MCF 10A (cell line): ENCODE results near the gene MAGOH. TPM values are rescaled to one million over a fixed set of nuclear protein-coding genes. Genes with fewer than 3 reads are reported as not detected.
A peak's percentile ranks its signal among the peaks of the same experiment; 100 is the strongest.

Source experiments
- BruUV-seq: library from RNA; stranded (reverse); fragments of 400-500 nt; replicated peaks from 2 replicates; lab custom pipeline; 2021; lab: Mats Ljungman, UMichigan
- CTCF ChIA-PET: fragments of 300-600 bp; sonication (Branson Sonifier 250); formaldehyde crosslinking; extraction: SDS; loops from one replicate; lab custom pipeline; 2021; ENCODE audit warnings: antibody characterized with exemption, inconsistent platforms; lab: Yijun Ruan, JAX
- POLR2A ChIA-PET: fragments of 300-600, 350-650 bp; sonication (Branson Sonifier 250); formaldehyde crosslinking; extraction: SDS; loops from one replicate; lab custom pipeline; 2020; ENCODE audit warnings: antibody characterized with exemption, inconsistent platforms; lab: Yijun Ruan, JAX
- DNase-seq: peaks from one replicate; pipeline ENCODE4 v3.0.0-alpha.2; 2018; ENCODE audit not compliant: unreplicated experiment
- H3K27ac Mint-ChIP-seq: one replicate; pipeline ENCODE4 v1.8.0; 2022; ENCODE audit warnings: mild to moderate bottlenecking, low read depth, mixed read lengths; ENCODE audit not compliant: unreplicated experiment
- H3K27me3 Mint-ChIP-seq: one replicate; pipeline ENCODE4 v1.8.0; 2022; ENCODE audit warnings: mixed read lengths; ENCODE audit not compliant: insufficient read depth, unreplicated experiment
- H3K36me3 Mint-ChIP-seq: one replicate; pipeline ENCODE4 v1.8.0; 2022; ENCODE audit warnings: mild to moderate bottlenecking, moderate library complexity, mixed read lengths; ENCODE audit not compliant: insufficient read depth, unreplicated experiment
- H3K4me1 Mint-ChIP-seq: one replicate; pipeline ENCODE4 v1.8.0; 2022; ENCODE audit warnings: mixed read lengths; ENCODE audit not compliant: insufficient read depth, unreplicated experiment
- H3K4me3 Mint-ChIP-seq: one replicate; pipeline ENCODE4 v1.8.0; 2022; ENCODE audit warnings: mild to moderate bottlenecking, moderate library complexity, mixed read lengths; ENCODE audit not compliant: unreplicated experiment
- H3K9me3 Mint-ChIP-seq: one replicate; pipeline ENCODE4 v1.8.0; 2022; ENCODE audit warnings: mixed read lengths; ENCODE audit not compliant: unreplicated experiment
- intact Hi-C: fragments of 100-400 bp; cut with micrococcal nuclease; formaldehyde crosslinking; loops from 2 replicates; pipeline ENCODE4 v1.14.1; 2022
- total RNA-seq: library from RNA; stranded (reverse); gene quantifications from 2 replicates; pipeline ENCODE4 v1.2.3, GENCODE V29; 2022
- TF ChIP-seq, protein P1 (sequence below): fragments of 200-600 bp; IDR thresholded peaks from one replicate; pipeline ENCODE4 v1.8.0; 2022; ENCODE audit warnings: antibody characterized with exemption, mild to moderate bottlenecking; ENCODE audit not compliant: unreplicated experiment

Gene MAGOH
- total RNA-seq, 1 experiment from 2014 or later, result 68.2 TPM

DNA sequence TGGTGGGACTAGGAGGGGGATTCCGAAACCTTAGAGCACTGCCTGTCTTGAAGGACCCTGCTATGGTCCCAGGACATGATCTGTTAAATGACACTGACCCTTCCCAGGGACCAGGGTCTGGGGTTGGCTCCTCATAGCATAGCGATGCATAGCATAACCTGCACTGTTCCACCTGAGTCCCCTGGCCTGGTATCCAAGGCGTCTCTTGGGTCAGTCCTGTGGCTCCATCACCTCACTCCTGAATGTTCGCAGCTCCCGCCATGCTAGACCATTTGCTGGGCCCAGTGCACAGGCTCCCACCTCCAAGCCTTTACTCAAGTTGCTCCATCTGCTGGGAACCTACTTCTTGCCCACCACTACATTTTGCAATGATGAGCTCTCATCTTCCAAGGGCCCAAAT is 39.0 kb upstream of the MAGOH start:
- Mint-ChIP-seq H3K36me3 (no peaks in the 10 kb centered on the region), H3K9me3 (no peaks in the 10 kb centered on the region), H3K4me3 (no peak overlapping the region), H3K4me1 (peaks cover 15% of the 10 kb centered on the region), H3K27ac (no peak overlapping the region), H3K27me3 (no peaks in the 10 kb centered on the region)
- CTCF ChIA-PET, result interaction anchor here (0.6 to 4.7 kb wide), 25 partner anchors 11 to 1202 kb away, joined by 3 to 227 read pairs (median 4); no protein-coding TSS in a partner anchor
- intact Hi-C loops, result loop anchor here (10.0 kb wide), 1 partner anchor 477 kb away; no protein-coding TSS in a partner anchor
- TF ChIP-seq, protein P1, sequence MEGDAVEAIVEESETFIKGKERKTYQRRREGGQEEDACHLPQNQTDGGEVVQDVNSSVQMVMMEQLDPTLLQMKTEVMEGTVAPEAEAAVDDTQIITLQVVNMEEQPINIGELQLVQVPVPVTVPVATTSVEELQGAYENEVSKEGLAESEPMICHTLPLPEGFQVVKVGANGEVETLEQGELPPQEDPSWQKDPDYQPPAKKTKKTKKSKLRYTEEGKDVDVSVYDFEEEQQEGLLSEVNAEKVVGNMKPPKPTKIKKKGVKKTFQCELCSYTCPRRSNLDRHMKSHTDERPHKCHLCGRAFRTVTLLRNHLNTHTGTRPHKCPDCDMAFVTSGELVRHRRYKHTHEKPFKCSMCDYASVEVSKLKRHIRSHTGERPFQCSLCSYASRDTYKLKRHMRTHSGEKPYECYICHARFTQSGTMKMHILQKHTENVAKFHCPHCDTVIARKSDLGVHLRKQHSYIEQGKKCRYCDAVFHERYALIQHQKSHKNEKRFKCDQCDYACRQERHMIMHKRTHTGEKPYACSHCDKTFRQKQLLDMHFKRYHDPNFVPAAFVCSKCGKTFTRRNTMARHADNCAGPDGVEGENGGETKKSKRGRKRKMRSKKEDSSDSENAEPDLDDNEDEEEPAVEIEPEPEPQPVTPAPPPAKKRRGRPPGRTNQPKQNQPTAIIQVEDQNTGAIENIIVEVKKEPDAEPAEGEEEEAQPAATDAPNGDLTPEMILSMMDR, result no peak
- POLR2A ChIA-PET, result interaction anchor here (1.6 kb wide), 1 partner anchor 116 kb away, joined by 10 read pairs; no protein-coding TSS in a partner anchor
- BruUV-seq, result no TSS peak
- no peak for DNase-seq

DNA sequence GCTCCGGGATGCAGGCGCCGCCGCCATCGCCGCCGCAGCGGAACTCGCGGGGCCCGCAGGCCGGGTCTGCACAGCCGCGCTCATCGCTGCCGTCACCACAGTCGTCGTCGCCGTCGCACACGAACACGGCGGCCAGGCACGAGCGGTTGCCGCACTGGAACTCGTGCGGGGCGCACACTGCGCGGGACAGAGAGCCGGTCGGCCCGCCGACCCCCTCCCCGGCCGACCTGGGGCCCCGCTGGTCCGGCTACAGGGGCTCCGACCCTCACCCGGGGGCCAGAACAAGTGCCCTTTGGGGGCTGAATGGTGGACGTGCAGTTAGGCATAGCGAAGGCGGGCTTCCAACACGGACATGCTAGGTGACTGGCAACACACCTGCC is 38.6 kb upstream of the MAGOH start:
- H3K9me3 Mint-ChIP-seq, result no peaks in the 10 kb centered on the region
- DNase-seq, result no peak
- no TSS peak for BruUV-seq
- H3K36me3 Mint-ChIP-seq, result no peaks in the 10 kb centered on the region
- POLR2A ChIA-PET, result no interaction called here
- CTCF ChIA-PET, result interaction anchor here (0.6 to 4.7 kb wide), 16 partner anchors 17 to 1203 kb away, joined by 3 to 227 read pairs (median 4); no protein-coding TSS in a partner anchor
- TF ChIP-seq, protein P1, result no peak
- peaks cover 15% of the 10 kb centered on the region for H3K4me1 Mint-ChIP-seq
- H3K27me3 Mint-ChIP-seq, result no peaks in the 10 kb centered on the region
- no peak overlapping the region for H3K27ac Mint-ChIP-seq
- intact Hi-C loops, result loop anchor here (10.0 kb wide), 1 partner anchor 478 kb away; no protein-coding TSS in a partner anchor
- H3K4me3 Mint-ChIP-seq, result no peak overlapping the region

DNA sequence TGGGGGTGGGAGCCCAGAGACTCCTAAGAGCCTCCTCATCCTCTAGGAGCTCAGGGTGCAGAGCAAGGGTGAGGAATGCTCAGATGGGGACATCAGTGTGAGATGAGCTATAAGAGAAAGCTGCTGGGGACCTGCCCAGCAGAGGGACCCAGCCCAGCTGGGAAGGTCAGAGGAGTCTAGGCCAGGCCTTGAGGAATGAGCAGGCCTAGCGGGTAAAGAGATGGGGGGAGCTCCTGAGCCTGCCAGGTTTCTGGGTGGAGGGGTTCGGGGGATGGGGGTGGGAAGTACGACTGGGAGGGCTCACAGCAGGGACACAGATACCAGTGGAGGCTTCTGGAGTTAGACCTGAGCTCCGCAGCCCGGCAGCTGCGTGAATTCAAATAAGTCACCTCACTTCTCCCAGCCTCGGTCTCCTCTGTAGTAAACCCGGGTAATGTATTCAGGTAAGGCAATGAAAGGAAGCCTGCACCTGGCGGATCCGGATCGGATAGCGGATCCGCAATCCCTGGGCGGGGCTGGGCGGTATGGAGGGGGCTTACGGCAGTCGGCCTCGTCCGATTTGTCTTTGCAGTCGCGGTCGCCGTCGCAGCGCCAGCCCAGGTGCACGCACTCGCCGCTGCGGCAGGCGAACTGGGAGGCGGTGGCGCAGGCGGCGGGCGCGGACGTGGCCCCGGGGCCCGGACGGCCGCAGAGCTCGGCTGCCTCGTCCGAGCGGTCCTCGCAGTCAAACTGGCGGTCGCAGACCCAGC is 38.0 kb upstream of the MAGOH start:
- no peak overlapping the region for H3K4me3 Mint-ChIP-seq
- ChIA-PET CTCF (interaction anchor here (0.9 to 2.2 kb wide), 5 partner anchors 9 to 584 kb away, joined by 3 to 11 read pairs (median 3); no protein-coding TSS in a partner anchor), POLR2A (no interaction called here)
- no peaks in the 10 kb centered on the region for H3K27me3 Mint-ChIP-seq
- no peaks in the 10 kb centered on the region for H3K9me3 Mint-ChIP-seq
- no TSS peak for BruUV-seq
- peak overlapping the region; percentile 79 for H3K27ac Mint-ChIP-seq
- peaks cover 15% of the 10 kb centered on the region for H3K4me1 Mint-ChIP-seq
- no peaks in the 10 kb centered on the region for H3K36me3 Mint-ChIP-seq
- intact Hi-C loops, result loop anchor here (10.0 kb wide), 1 partner anchor 478 kb away; no protein-coding TSS in a partner anchor
- TF ChIP-seq, protein P1, result no peak
- DNase-seq, result no peak

- no peak for DNase-seq
- ChIA-PET CTCF (interaction anchor here (0.7 to 2.2 kb wide), 8 partner anchors 8 to 198 kb away, joined by 3 to 11 read pairs (median 4); no protein-coding TSS in a partner anchor), POLR2A (no interaction called here)
- peak overlapping the region; percentile 79 for H3K27ac Mint-ChIP-seq
- H3K4me1 Mint-ChIP-seq, result peaks cover 15% of the 10 kb centered on the region
- no peaks in the 10 kb centered on the region for H3K27me3 Mint-ChIP-seq
- intact Hi-C loops, result loop anchor here (10.0 kb wide), 1 partner anchor 479 kb away; no protein-coding TSS in a partner anchor
- no peaks in the 10 kb centered on the region for H3K9me3 Mint-ChIP-seq
- H3K4me3 Mint-ChIP-seq, result no peak overlapping the region
- no TSS peak for BruUV-seq
- TF ChIP-seq, protein P1, result no peak
- H3K36me3 Mint-ChIP-seq, result no peaks in the 10 kb centered on the region
Observed at GRCh38 chr1:53275566-53275965, 37.2 kb upstream of the MAGOH start.
